Parathyroid adenoma (tissue), 2 donors: ENCODE results near the gene CUX1.

Source experiments
- H2AFZ ChIP-seq: fragments of 300-600 bp; sonication (generic); one replicate; pipeline ENCODE4 v1.7.0; 2017; ENCODE audit warnings: antibody characterized with exemption, mild to moderate bottlenecking
- H3K27ac ChIP-seq: fragments of 300-600 bp; sonication (generic); one replicate; pipeline ENCODE4 v1.7.0; 2017
- H3K27me3 ChIP-seq: fragments of 300-600 bp; sonication (generic); one replicate; pipeline ENCODE4 v1.7.0; 2017; ENCODE audit warnings: low read length; ENCODE audit not compliant: control insufficient read depth, insufficient read depth
- H3K36me3 ChIP-seq: fragments of 300-600 bp; sonication (generic); one replicate; pipeline ENCODE4 v1.7.0; 2017; ENCODE audit warnings: low read length; ENCODE audit not compliant: control insufficient read depth, insufficient read depth
- H3K4me1 ChIP-seq: fragments of 300-600 bp; sonication (generic); one replicate; pipeline ENCODE4 v1.7.0; 2017; ENCODE audit warnings: control low read depth
- H3K4me2 ChIP-seq: fragments of 300-600 bp; sonication (generic); one replicate; pipeline ENCODE4 v1.7.0; 2017; ENCODE audit warnings: low read length
- H3K4me3 ChIP-seq: fragments of 300-600 bp; sonication (generic); one replicate; pipeline ENCODE4 v1.7.0; 2017; ENCODE audit warnings: low read depth, low read length
- H3K79me2 ChIP-seq: fragments of 300-600 bp; sonication (generic); one replicate; pipeline ENCODE4 v1.7.0; 2017; ENCODE audit warnings: control low read depth
- H3K9ac ChIP-seq: fragments of 300-600 bp; sonication (generic); one replicate; pipeline ENCODE4 v1.7.0; 2017; ENCODE audit warnings: mild to moderate bottlenecking
- H3K9me3 ChIP-seq: fragments of 300-600 bp; sonication (generic); one replicate; pipeline ENCODE4 v1.7.0; 2017; ENCODE audit warnings: low read length; ENCODE audit not compliant: control insufficient read depth
- TF ChIP-seq, protein P1 (sequence below): fragments of 300-600 bp; sonication (generic); IDR thresholded peaks from one replicate; pipeline ENCODE4 v1.7.0; 2017; ENCODE audit warnings: antibody characterized with exemption, mild to moderate bottlenecking
- donor health status: primary hyperparathyroidism.

Gene CUX1

DNA sequence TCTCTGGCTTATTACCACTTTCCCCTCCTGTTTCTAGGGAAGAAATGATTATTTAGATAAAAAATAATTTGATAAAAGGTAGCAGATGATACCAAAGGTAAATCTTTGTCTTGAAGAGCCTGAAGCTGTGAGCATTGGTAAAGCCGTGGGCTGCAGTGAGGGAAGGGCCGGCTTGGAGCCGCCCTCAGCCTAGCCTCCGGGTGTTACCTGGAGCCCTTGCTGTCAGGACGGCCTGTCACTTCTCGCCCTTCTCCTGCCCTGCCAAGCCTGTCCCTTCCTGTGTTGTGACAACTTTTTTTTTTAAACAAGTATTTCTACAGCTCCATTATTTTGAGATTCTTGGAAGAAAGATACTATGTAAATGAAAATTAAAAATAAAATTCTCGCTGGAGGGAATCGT, 7.0 kb downstream of the CUX1 start:
- Histone ChIP-seq H3K4me3 (no peak overlapping the region), H3K4me1 (no peaks in the 10 kb centered on the region), H3K27ac (no peak overlapping the region), H2AFZ (no peak overlapping the region), H3K9ac (no peak overlapping the region), H3K9me3 (no peaks in the 10 kb centered on the region), H3K36me3 (peaks cover 2% of the 10 kb centered on the region), H3K27me3 (no peaks in the 10 kb centered on the region), H3K4me2 (no peak overlapping the region), H3K79me2 (peaks cover 60% of the 10 kb centered on the region)
- TF ChIP-seq, protein P1, sequence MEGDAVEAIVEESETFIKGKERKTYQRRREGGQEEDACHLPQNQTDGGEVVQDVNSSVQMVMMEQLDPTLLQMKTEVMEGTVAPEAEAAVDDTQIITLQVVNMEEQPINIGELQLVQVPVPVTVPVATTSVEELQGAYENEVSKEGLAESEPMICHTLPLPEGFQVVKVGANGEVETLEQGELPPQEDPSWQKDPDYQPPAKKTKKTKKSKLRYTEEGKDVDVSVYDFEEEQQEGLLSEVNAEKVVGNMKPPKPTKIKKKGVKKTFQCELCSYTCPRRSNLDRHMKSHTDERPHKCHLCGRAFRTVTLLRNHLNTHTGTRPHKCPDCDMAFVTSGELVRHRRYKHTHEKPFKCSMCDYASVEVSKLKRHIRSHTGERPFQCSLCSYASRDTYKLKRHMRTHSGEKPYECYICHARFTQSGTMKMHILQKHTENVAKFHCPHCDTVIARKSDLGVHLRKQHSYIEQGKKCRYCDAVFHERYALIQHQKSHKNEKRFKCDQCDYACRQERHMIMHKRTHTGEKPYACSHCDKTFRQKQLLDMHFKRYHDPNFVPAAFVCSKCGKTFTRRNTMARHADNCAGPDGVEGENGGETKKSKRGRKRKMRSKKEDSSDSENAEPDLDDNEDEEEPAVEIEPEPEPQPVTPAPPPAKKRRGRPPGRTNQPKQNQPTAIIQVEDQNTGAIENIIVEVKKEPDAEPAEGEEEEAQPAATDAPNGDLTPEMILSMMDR = no peak

- Histone ChIP-seq H3K27me3 (no peaks in the 10 kb centered on the region), H2AFZ (no peak overlapping the region), H3K36me3 (peaks cover 2% of the 10 kb centered on the region), H3K4me1 (no peaks in the 10 kb centered on the region), H3K4me3 (no peak overlapping the region), H3K27ac (no peak overlapping the region), H3K4me2 (no peak overlapping the region), H3K79me2 (peaks cover 62% of the 10 kb centered on the region), H3K9ac (no peak overlapping the region), H3K9me3 (no peaks in the 10 kb centered on the region)
- TF ChIP-seq, protein P1 = no peak
These were observed 8.8 kb downstream of the CUX1 start for GRCh38 chr7:101826081-101826835.

DNA sequence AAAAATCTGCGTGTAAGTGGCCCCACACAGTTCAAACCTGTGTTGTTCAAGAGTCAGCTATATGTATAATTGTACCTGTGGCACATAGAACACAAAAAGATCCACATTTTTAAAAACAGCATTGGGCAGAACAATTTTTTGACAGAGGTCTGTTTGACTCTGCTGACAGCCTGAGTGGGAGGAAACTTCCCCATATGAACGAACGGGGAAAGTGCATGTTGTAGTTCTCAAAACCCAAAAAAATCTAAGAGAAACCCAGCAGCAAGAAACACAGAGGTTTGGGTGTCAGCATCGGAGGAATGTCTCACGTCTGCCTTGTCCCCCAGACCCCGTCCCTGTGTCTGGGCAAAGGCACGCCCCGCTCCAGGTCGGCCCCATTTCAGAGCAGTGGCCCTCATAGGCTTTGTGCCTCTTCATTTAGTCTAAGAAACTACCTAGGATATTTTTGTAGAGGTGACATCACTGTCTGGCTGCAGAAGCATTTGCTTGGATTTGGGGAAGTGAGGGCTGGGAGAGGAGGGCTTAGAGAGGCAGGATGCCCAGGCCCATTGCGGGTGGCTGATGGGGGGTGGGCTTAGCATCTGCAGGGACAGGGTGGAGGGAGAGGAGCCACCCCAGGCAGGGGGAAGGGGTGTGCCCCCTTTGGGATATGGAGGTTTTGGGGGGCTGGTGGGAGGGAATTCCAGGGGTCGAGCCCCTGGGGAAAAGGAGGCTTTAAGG, 11.0 kb downstream of the CUX1 start:
- Histone ChIP-seq H3K79me2 (peaks cover 53% of the 10 kb centered on the region), H3K27me3 (no peaks in the 10 kb centered on the region), H3K9ac (no peak overlapping the region), H3K9me3 (no peaks in the 10 kb centered on the region), H3K4me2 (no peak overlapping the region), H2AFZ (no peak overlapping the region), H3K36me3 (peaks cover 2% of the 10 kb centered on the region), H3K4me1 (no peaks in the 10 kb centered on the region), H3K4me3 (no peak overlapping the region), H3K27ac (no peak overlapping the region)
- TF ChIP-seq, protein P1 = no peak

DNA sequence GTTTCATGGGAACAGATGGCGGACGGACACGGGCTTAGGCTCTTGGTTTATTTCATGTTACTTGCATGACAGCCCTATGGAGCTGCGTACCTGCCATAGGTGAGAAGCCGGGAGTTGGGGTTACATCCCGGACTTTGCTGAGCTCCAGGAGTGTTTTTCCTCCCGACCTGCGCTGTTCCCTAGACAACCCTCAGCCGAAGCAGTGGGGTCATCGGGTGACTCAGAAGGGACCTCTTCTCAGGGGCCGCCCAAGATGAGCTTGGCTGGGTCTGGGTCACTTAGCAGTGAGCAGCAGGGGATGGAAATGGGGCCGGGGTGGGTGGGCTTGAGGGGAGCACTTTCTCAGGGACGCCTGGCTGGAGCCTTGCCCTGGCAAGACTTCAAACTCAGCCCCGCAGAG, 11.9 kb downstream of the CUX1 start:
- Histone ChIP-seq H3K4me3 (no peak overlapping the region), H2AFZ (no peak overlapping the region), H3K36me3 (peaks cover 2% of the 10 kb centered on the region), H3K9me3 (no peaks in the 10 kb centered on the region), H3K9ac (no peak overlapping the region), H3K79me2 (peaks cover 49% of the 10 kb centered on the region), H3K27me3 (no peaks in the 10 kb centered on the region), H3K27ac (no peak overlapping the region), H3K4me2 (no peak overlapping the region), H3K4me1 (no peaks in the 10 kb centered on the region)
- TF ChIP-seq, protein P1 = no peak
